HG02759 (cell line): ENCODE data around the gene MON2.
"Not testable (repeated sequence)": the region's sequence is repeated elsewhere in the genome, so short reads cannot be mapped to it uniquely, and the experiment has no call there.

Experiments used
- ATAC-seq: cut with Tn5 transposase; IDR thresholded peaks from one replicate; pipeline ENCODE4 v1.9.1; 2021; ENCODE audit warnings: mild to moderate bottlenecking, moderate library complexity; ENCODE audit not compliant: unreplicated experiment

Gene MON2

GRCh38 chr12:62543741-62544140 lies 77.1 kb downstream of the MON2 start:
- ATAC-seq = no peak

- no peak for ATAC-seq
These were observed 86.4 kb downstream of the MON2 start for GRCh38 chr12:62552906-62553556.

GRCh38 chr12:62559366-62559765 lies 92.7 kb downstream of the MON2 start:
- not testable (repeated sequence) for ATAC-seq

- ATAC-seq = no peak
These were observed 96.2 kb downstream of the MON2 start for GRCh38 chr12:62562846-62563245.

GRCh38 chr12:62575036-62575435 lies 108.4 kb downstream of the MON2 start:
- peak; percentile 58 for ATAC-seq

GRCh38 chr12:62576503-62576902 lies 109.9 kb downstream of the MON2 start:
- ATAC-seq = no peak

GRCh38 chr12:62578726-62579125 lies 112.1 kb downstream of the MON2 start:
- no peak for ATAC-seq

- ATAC-seq = peak; percentile 69
These were observed 114.8 kb downstream of the MON2 start for GRCh38 chr12:62581288-62582064.

- ATAC-seq = no peak
These were observed 115.4 kb downstream of the MON2 start for GRCh38 chr12:62582065-62582366.

- ATAC-seq = no peak
These were observed 118.0 kb downstream of the MON2 start for GRCh38 chr12:62584619-62585018.

GRCh38 chr12:62586850-62587249 lies 120.2 kb downstream of the MON2 start:
- no peak for ATAC-seq

GRCh38 chr12:62588916-62589315 lies 122.3 kb downstream of the MON2 start:
- ATAC-seq = no peak

- ATAC-seq = no peak
These were observed 130.6 kb downstream of the MON2 start for GRCh38 chr12:62597253-62597652.

- ATAC-seq = no peak
These were observed 132.2 kb downstream of the MON2 start for GRCh38 chr12:62598846-62599245.

- no peak for ATAC-seq
These were observed 133.3 kb downstream of the MON2 start for GRCh38 chr12:62599854-62600437.

GRCh38 chr12:62601765-62602164 lies 135.1 kb downstream of the MON2 start:
- ATAC-seq = no peak

- peak; percentile 73 for ATAC-seq
These were observed 135.8 kb downstream of the MON2 start for GRCh38 chr12:62602255-62603060.

GRCh38 chr12:62603061-62603810 lies 136.6 kb downstream of the MON2 start:
- peak; percentile 68 for ATAC-seq

- no peak for ATAC-seq
These were observed 137.1 kb downstream of the MON2 start for GRCh38 chr12:62603811-62604098.

GRCh38 chr12:62604373-62604772 lies 137.7 kb downstream of the MON2 start:
- ATAC-seq = no peak

GRCh38 chr12:62604871-62605270 lies 138.2 kb downstream of the MON2 start:
- ATAC-seq = no peak
